HG03571 (cell line): ENCODE data around the gene DEPP1.
"Not testable (repeated sequence)": the region's sequence is repeated elsewhere in the genome, so short reads cannot be mapped to it uniquely, and the experiment has no call there.

Source experiments
- ATAC-seq: cut with Tn5 transposase; IDR thresholded peaks from one replicate; pipeline ENCODE4 v1.9.1; 2021; ENCODE audit not compliant: unreplicated experiment

Gene DEPP1

DNA sequence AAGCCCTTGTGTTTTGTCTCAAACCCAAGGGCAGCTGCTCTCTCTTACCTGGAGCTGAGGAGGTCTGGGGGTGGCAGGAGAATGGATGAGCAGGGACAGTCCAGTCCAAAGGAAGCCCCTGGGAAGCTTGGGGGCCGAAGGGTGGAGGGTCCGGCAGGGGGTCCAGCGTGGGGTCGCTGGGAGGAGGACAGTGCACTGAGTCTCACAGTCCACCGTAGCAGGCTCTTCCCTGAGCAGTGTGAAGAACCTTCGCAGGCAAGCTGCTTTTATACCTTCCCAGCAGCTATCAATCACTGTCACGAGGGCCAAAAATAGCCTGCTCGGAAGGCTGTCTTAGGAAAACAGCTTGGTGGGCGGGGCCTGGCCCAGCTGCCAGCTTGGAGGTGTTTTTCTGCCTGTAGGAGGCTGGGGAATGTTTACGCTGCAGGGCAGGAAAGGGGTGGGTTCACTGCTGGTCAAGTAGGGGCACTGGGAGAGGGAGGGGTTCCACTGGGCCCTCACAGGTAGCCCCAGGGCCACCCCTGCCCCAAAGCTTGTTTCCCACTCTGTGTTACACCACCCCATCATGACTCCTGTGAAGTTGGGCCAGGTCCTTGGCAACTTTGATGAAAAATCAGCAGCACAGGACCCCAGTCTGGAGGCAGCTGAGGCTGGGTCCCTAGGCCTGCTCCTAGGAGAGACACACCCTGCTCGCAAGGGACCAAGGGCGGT lies at the start of gene DEPP1:
Gene DEPP1 (minus strand): TSS at position 240 of the 711 bp plus-strand sequence. CDS start 779 bp downstream, outside the sequence.
- no peak for ATAC-seq

GRCh38 chr10:45023426-45023825 lies 44.8 kb upstream of the DEPP1 start:
- no peak for ATAC-seq

DNA sequence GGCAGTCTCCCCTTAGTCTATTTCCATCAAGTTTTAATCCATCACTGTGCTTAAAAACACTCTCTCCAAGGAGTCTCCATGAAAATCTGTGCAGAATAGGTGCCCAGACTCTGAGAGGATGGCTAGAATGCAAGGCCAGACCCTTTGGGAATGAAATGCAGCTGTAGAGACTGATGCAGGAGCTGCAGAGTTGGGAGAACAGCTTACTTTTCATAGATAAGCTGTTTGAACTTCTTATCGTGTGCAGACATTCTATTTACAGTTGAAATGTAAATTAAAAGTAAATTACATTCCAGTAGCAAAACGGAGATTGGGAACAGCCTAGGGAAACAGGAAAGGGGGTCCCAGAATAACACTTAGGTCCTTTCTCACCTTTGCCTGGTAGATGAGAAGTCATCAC lies 37.0 kb upstream of the DEPP1 start:
- no peak for ATAC-seq

GRCh38 chr10:45014557-45014956 lies 35.9 kb upstream of the DEPP1 start:
- not testable (repeated sequence) for ATAC-seq

- ATAC-seq = peak; percentile 90
Measured at GRCh38 chr10:45008524-45009161, 30.0 kb upstream of the DEPP1 start.

DNA sequence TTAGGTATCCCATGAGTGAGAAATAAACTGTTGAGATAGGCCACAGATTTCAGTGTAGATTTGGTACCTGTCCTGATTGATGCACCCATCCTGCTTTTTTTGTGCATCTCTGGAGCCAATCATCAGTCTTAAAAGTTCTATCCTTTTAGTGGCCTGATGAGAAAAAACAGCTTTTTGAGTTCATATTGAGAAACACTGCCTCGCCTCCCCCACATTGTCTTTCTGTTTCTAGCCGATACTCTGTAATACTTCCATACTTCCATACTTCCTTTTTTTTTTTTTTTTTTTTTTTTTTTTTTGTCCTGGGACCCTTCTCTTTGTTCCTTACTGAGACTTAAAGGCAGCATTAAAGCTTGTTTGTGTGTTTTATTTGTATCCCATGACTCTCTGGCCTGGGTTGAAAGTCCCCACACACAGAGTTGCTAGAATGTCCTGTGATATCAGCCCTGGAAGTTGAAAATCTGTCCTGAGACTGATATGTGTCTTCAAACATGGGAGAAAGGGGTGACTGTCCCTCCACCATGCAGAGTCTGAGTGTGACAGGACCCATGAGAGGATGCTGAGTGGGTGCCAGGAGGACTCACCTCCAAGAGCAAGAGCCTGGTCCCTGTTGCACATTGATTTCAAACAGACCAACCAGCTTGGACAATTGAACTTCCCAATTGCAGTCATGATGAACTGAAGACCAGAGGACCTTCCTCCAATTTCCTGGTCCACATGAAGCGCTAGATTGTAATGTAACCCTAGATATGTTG lies 27.8 kb upstream of the DEPP1 start:
- ATAC-seq = no peak

GRCh38 chr10:45005284-45005683 lies 26.7 kb upstream of the DEPP1 start:
- ATAC-seq = no peak

GRCh38 chr10:45004661-45005060 lies 26.1 kb upstream of the DEPP1 start:
- ATAC-seq = no peak

DNA sequence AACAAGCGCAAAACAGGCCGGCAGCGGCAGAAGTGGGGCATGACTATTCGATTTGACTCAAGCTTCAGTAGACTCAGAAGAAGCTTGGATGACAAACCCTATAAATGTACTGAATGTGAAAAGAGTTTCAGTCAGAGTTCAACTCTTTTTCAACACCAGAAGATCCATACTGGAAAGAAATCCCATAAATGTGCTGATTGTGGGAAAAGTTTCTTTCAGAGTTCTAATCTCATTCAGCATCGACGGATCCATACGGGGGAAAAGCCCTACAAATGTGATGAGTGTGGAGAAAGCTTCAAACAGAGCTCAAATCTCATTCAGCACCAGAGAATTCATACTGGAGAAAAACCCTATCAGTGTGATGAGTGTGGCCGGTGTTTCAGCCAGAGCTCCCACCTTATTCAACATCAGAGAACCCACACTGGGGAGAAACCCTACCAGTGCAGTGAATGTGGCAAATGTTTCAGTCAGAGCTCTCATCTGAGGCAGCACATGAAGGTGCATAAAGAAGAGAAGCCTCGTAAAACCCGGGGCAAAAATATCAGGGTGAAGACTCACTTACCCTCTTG lies 24.9 kb upstream of the DEPP1 start:
- no peak for ATAC-seq

- ATAC-seq = peak; percentile 57
Measured at GRCh38 chr10:45001381-45002148, 23.0 kb upstream of the DEPP1 start.

- ATAC-seq = peak; percentile 72
Measured at GRCh38 chr10:45000752-45001380, 22.3 kb upstream of the DEPP1 start, which contains the start of gene ZNF22. Gene ZNF22, plus strand, starts transcription at chr10:45000923. Its CDS starts 2,446 bp downstream, at chr10:45003369.

DNA sequence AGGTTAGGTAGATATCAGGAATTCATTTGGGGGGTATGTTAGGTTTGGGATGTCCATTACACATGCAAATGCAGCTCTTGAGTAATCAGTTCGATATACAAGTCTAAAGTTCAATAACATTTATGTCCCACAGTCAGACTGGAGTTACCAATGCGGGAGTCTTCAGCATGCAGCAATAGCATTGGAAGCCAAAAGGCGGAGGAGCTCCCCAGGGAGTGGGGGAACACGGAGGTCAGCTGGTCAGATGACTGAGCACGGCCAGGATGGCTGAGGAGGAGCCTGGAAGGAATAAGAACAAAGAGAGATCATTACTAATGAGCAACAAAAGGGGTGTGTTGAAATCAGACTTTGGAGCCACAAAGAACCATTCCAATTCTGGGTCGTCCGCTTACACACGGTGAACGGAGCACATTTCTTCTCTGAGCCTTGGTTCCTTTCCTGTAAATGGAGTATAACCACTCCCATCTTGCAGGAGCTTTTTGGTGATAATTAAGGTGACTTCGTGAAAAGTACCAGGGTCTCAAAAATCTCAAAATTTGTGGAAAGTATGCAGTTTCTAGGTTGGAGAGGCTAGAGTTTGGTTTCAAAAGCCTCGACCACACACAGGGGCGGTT lies 21.6 kb upstream of the DEPP1 start:
- ATAC-seq = peak; percentile 3

DNA sequence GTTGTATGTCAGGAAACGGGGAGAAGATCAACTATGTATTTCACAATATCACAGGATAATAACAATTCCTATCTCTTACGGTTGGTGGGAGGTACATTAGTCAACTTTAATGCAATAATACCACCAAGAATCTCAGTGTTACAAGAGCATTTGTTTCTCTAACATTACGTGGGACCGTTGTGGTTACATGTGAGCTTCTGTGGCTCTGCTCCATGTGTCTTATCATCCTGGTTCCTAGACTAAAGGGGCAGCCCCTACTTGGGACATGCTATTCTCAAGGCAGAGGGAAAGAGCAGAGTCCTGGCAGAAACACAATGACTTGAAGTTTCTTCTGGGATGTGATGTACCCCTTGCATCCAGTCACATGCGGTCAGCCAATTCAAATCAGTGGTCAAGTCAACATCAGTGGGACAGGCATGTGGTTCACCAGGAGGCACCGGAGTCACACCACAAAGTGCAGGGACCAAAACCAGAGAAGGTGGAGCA lies 19.6 kb upstream of the DEPP1 start:
- no peak for ATAC-seq

DNA sequence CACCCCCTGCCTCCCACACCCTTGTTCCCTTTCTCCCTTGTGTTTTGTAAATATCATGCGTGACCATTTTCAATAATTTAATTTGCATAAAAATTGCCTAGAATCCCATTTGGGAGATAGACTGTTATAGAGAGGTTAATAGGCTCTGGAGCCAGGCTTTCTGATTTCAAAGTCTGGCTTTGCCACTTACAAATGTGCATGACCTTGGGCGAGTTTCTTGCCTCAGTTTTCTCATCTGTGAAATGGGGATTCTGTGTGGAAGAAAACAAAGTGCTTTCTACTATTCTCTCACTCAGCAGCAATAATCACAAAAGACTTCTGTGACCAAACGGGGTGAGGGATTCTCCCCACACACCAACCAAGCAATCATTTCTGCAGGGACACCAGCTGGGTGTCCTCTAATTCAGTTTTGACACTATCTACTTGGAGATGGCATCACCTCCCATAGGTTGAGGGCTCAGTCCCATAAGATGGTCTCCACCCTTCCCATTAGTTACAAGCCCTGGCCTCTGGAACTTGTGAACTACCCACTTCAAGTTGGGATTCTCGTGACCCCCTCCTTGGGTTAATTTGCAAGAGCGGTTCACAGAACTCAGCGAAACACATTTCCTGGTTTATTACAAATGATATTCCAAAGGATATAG lies 18.6 kb upstream of the DEPP1 start:
- no peak for ATAC-seq

GRCh38 chr10:44995914-44996669 lies 17.5 kb upstream of the DEPP1 start:
- ATAC-seq = no peak

DNA sequence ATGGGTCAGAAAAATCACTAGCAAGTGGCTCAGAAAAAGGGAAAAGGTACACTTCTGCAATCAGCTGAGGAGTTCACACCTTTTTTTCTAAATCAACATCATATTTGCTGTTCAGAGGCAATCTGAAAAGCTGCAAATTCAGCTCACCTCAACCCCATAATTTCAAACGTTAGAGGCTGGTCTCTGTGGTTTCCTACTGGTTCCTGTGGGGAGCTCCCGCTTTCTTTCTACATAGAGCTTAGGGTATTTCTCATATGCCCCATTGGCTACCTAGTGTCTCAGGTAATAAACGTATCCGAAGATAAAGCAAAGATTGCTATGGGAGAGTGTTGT lies 16.9 kb upstream of the DEPP1 start:
- ATAC-seq = no peak

DNA sequence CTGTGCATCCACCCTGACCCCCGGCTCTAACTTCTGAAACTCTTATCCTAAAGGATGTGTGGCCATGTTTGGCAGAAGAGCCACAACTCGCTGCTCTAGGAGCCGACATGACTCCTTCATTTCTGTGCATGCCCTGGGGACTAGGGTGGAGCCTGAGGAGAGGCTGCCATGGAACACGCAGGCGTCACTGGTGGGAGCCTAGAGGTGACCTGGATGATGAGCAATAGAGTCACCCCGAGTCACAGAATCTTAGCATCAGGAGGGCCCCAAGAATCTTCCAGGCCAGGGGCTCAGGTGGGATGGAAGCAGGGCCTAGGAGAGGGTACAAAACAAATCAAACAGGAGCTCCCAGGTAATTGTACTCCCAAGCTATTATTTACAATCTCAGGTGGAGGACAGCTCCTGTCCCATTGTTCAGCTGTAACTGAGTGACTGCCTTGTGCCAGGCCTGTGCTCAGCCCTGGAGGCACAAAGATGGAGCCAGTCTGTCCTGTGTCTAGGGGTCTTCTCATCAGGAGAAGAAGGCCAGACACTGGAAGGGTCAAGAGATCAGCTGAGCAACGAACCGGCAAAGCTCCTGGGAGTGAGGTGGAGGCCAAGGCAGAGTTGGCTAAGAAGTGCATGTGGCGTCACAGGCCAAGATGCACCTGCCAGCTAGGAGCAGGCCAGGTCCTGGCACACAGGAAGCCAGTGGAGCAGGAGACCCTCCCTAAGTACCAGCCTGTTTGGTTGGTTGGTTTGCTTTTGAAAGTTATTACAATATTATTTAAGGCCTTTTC lies 16.3 kb upstream of the DEPP1 start:
- ATAC-seq = no peak
